Hematopoietic multipotent progenitor cell treated with erythropoietin and hydrocortisone succinate and interleukin-3 and kit ligand, for 4 days (in vitro differentiated cells): Measurements from ENCODE around the gene OR6C68.
"Not testable (repeated sequence)": the region's sequence is repeated elsewhere in the genome, so short reads cannot be mapped to it uniquely, and the experiment has no call there.

Source experiments
- DNase-seq: peaks from one replicate; pipeline ENCODE4 v3.0.0-alpha.2; 2015

Gene OR6C68

GRCh38 chr12:55492078-55492477 is at the start of gene OR6C68:
OR6C68 (plus strand) TSS chr12:55492378; CDS start chr12:55492378, 0 bp downstream.
- DNase-seq = no peak

GRCh38 chr12:55443776-55444175 is 48.4 kb upstream of the OR6C68 start, which contains the start of gene OR6C2:
OR6C2 (plus strand) TSS chr12:55444076; CDS start chr12:55452214, 8,138 bp downstream.
- DNase-seq = no peak

GRCh38 chr12:55445357-55445756 is 46.8 kb upstream of the OR6C68 start:
- no peak for DNase-seq

- peak; percentile 10 for DNase-seq
These were observed 45.9 kb upstream of the OR6C68 start for GRCh38 chr12:55446326-55446725.

- no peak for DNase-seq
These were observed 43.4 kb upstream of the OR6C68 start for GRCh38 chr12:55448825-55449224.

GRCh38 chr12:55464926-55465325 is 27.3 kb upstream of the OR6C68 start:
- DNase-seq = not testable (repeated sequence)

GRCh38 chr12:55467836-55468235 is 24.3 kb upstream of the OR6C68 start:
- no peak for DNase-seq

- DNase-seq = no peak
These were observed 22.9 kb upstream of the OR6C68 start for GRCh38 chr12:55469291-55469690.

- no peak for DNase-seq
These were observed 21.9 kb upstream of the OR6C68 start, which contains the start of gene OR6C70 for GRCh38 chr12:55470088-55470829. OR6C70 (minus strand) TSS chr12:55470138; CDS start chr12:55470138, 0 bp downstream.

GRCh38 chr12:55472264-55472663 is 19.9 kb upstream of the OR6C68 start:
- no peak for DNase-seq

GRCh38 chr12:55479136-55479535 is 13.0 kb upstream of the OR6C68 start:
- DNase-seq = not testable (repeated sequence)

GRCh38 chr12:55484284-55484683 is 7.9 kb upstream of the OR6C68 start:
- not testable (repeated sequence) for DNase-seq

- no peak for DNase-seq
These were observed 3.3 kb downstream of the OR6C68 start for GRCh38 chr12:55495490-55495889.

GRCh38 chr12:55499231-55499630 is 7.1 kb downstream of the OR6C68 start:
- DNase-seq = peak; percentile 4

- peak; percentile 81 for DNase-seq
These were observed 7.7 kb downstream of the OR6C68 start for GRCh38 chr12:55499810-55500252.

GRCh38 chr12:55501601-55502000 is 9.4 kb downstream of the OR6C68 start:
- no peak for DNase-seq

- peak; percentile 14 for DNase-seq
These were observed 23.5 kb downstream of the OR6C68 start for GRCh38 chr12:55515696-55516095.

GRCh38 chr12:55516391-55516790 is 24.2 kb downstream of the OR6C68 start:
- peak; percentile 22 for DNase-seq
